GM12892 (cell line): ENCODE results near the gene SPINK2.

Experiments
- POLR2A ChIP-seq: IDR thresholded peaks from 2 replicates; pipeline ENCODE4 v1.6.1; 2011; ENCODE audit warnings: low read depth, low read length, control low read depth
- POLR2AphosphoS5 ChIP-seq: IDR thresholded peaks from 2 replicates; pipeline ENCODE4 v1.6.1; 2011; ENCODE audit warnings: low read depth, low read length, control low read depth

GRCh38 chr4:56857601-56858309 lies 36.3 kb upstream of the SPINK2 start:
- no peak for TF ChIP-seq POLR2AphosphoS5
- TF ChIP-seq POLR2A: no peak
